HEK293 (cell line): ENCODE measurements around the gene NENF.

Source experiments
- CTCF ChIA-PET: fragments of 350-600 bp; formaldehyde crosslinking; extraction: SDS; loops from one replicate; lab custom pipeline; 2021; ENCODE audit warnings: antibody characterized with exemption; lab: Yijun Ruan, JAX
- POLR2A ChIA-PET: fragments of 300-600 bp; formaldehyde crosslinking; extraction: SDS; loops from one replicate; lab custom pipeline; 2020; ENCODE audit warnings: antibody characterized with exemption, inconsistent platforms; lab: Yijun Ruan, JAX
- H3K27ac ChIP-seq: fragments of 200-500 bp; sonication (Bioruptor generic); 2 replicates; pipeline ENCODE4 v1.5.1; 2014; ENCODE audit warnings: low read depth, low read length, control low read depth, inconsistent platforms; ENCODE audit errors: extremely low read depth
- H3K36me3 ChIP-seq, 2 experiments: fragments of 200-500 bp in 1 of 2; sonication (Bioruptor generic) in 1 of 2; 1 replicate in 1 of 2; 2 replicates in 1 of 2; pipeline ENCODE4 v1.5.1; 2014 to 2017; ENCODE audit warnings: inconsistent platforms in 2 of 2, low read length in 2 of 2; ENCODE audit not compliant: control insufficient read depth in 2 of 2, insufficient read depth in 1 of 2
- H3K4me1 ChIP-seq: fragments of 200-500 bp; sonication (Bioruptor generic); 2 replicates; pipeline ENCODE4 v1.5.1; 2014; ENCODE audit warnings: mild to moderate bottlenecking, low read length, inconsistent platforms; ENCODE audit not compliant: control insufficient read depth, insufficient read depth
- H3K4me3 ChIP-seq: 2 replicates; pipeline ENCODE4 v1.5.1; 2011; ENCODE audit warnings: low read depth, mild to moderate bottlenecking, control low read depth, low read length, moderate library complexity
- H3K9me3 ChIP-seq: fragments of 200-500 bp; sonication (Bioruptor generic); 2 replicates; pipeline ENCODE4 v1.5.1; 2014; ENCODE audit warnings: low read depth, low read length, inconsistent platforms; ENCODE audit not compliant: control insufficient read depth, insufficient read depth
- HOXA7 ChIP-seq: sonication (generic); formaldehyde crosslinking; IDR thresholded peaks from 2 replicates; pipeline ENCODE4 v1.8.1; 2022; ENCODE audit warnings: missing genetic modification reagents, borderline replicate concordance
- IKZF3 ChIP-seq: fragments of 450-650 bp; IDR thresholded peaks from 2 replicates; pipeline ENCODE4 v1.5.0; 2018; ENCODE audit warnings: missing biosample characterization, mild to moderate bottlenecking, missing genetic modification characterization, moderate library complexity
- KLF8 ChIP-seq: fragments of 450-650 bp; formaldehyde crosslinking; IDR thresholded peaks from 2 replicates; pipeline ENCODE4 v1.5.1; 2016; ENCODE audit warnings: missing biosample characterization, missing genetic modification characterization
- PRDM10 ChIP-seq: fragments of 450-650 bp; formaldehyde crosslinking; IDR thresholded peaks from 2 replicates; pipeline ENCODE4 v1.5.1; 2016; ENCODE audit warnings: missing biosample characterization, missing genetic modification characterization
- REST ChIP-seq: fragments of 450-650 bp; formaldehyde crosslinking; IDR thresholded peaks from 2 replicates; pipeline ENCODE4 v1.5.1; 2016; ENCODE audit warnings: missing biosample characterization, missing genetic modification characterization
- SCRT1 ChIP-seq: fragments of 450-650 bp; formaldehyde crosslinking; IDR thresholded peaks from 2 replicates; pipeline ENCODE4 v1.5.1; 2016; ENCODE audit warnings: missing biosample characterization, missing genetic modification characterization, borderline replicate concordance
- SP2 ChIP-seq: fragments of 450-650 bp; formaldehyde crosslinking; IDR thresholded peaks from 2 replicates; pipeline ENCODE4 v1.5.1; 2016; ENCODE audit warnings: missing biosample characterization, missing genetic modification characterization
- SP7 ChIP-seq: fragments of 450-650 bp; formaldehyde crosslinking; IDR thresholded peaks from 2 replicates; pipeline ENCODE4 v1.5.1; 2016; ENCODE audit warnings: missing biosample characterization, missing genetic modification characterization
- ZBTB17 ChIP-seq: fragments of 450-650 bp; formaldehyde crosslinking; IDR thresholded peaks from 2 replicates; pipeline ENCODE4 v1.5.1; 2016; ENCODE audit warnings: missing biosample characterization, missing genetic modification characterization
- ZBTB26 ChIP-seq: fragments of 450-650 bp; formaldehyde crosslinking; optimal IDR thresholded peaks from 2 replicates; pipeline ENCODE3; 2016; ENCODE audit warnings: missing biosample characterization, mild to moderate bottlenecking, missing genetic modification characterization
- ZBTB48 ChIP-seq: fragments of 450-650 bp; formaldehyde crosslinking; IDR thresholded peaks from 2 replicates; pipeline ENCODE4 v1.5.1; 2016; ENCODE audit warnings: missing biosample characterization, missing genetic modification characterization
- ZEB2 ChIP-seq: fragments of 450-650 bp; formaldehyde crosslinking; IDR thresholded peaks from 2 replicates; pipeline ENCODE4 v1.5.1; 2016; ENCODE audit warnings: missing biosample characterization, missing genetic modification characterization
- ZFHX2 ChIP-seq: fragments of 450-650 bp; formaldehyde crosslinking; conservative IDR thresholded peaks from 2 replicates; pipeline ENCODE4 v1.5.1; 2016; ENCODE audit warnings: missing biosample characterization, missing genetic modification characterization
- ZNF18 ChIP-seq: fragments of 450-650 bp; formaldehyde crosslinking; IDR thresholded peaks from 2 replicates; pipeline ENCODE4 v1.5.1; 2016; ENCODE audit warnings: missing biosample characterization, missing genetic modification characterization
- ZNF341 ChIP-seq: fragments of 450-650 bp; formaldehyde crosslinking; IDR thresholded peaks from 2 replicates; pipeline ENCODE4; 2016; ENCODE audit warnings: low read depth, missing biosample characterization, missing genetic modification characterization
- ZNF423 ChIP-seq: fragments of 450-650 bp; formaldehyde crosslinking; IDR thresholded peaks from 2 replicates; pipeline ENCODE4 v1.5.1; 2016; ENCODE audit warnings: missing biosample characterization, missing genetic modification characterization
- ZNF426 ChIP-seq: fragments of 450-650 bp; formaldehyde crosslinking; IDR thresholded peaks from 2 replicates; pipeline ENCODE4 v1.5.1; 2017; ENCODE audit warnings: missing biosample characterization, missing genetic modification characterization, mild to moderate bottlenecking, inconsistent platforms, moderate library complexity
- ZNF501 ChIP-seq: fragments of 450-650 bp; formaldehyde crosslinking; IDR thresholded peaks from 2 replicates; pipeline ENCODE4 v1.5.1; 2016; ENCODE audit warnings: missing biosample characterization, missing genetic modification characterization
- ZNF626 ChIP-seq: fragments of 450-650 bp; sonication (Bioruptor Pico); formaldehyde crosslinking; IDR thresholded peaks from 2 replicates; pipeline ENCODE4 v1.5.1; 2018; ENCODE audit warnings: missing biosample characterization, missing genetic modification characterization, inconsistent platforms
- ZNF692 ChIP-seq: fragments of 450-650 bp; formaldehyde crosslinking; IDR thresholded peaks from 2 replicates; pipeline ENCODE4 v1.5.1; 2016; ENCODE audit warnings: missing biosample characterization, missing genetic modification characterization
- ZNF76 ChIP-seq: fragments of 450-650 bp; formaldehyde crosslinking; IDR thresholded peaks from 2 replicates; pipeline ENCODE4; 2016; ENCODE audit warnings: low read depth, missing biosample characterization, missing genetic modification characterization, borderline replicate concordance
- ZSCAN18 ChIP-seq: fragments of 450-650 bp; formaldehyde crosslinking; IDR thresholded peaks from 2 replicates; pipeline ENCODE4 v1.5.1; 2016; ENCODE audit warnings: missing biosample characterization, missing genetic modification characterization

Gene NENF

GRCh38 chr1:212432661-212433576 lies at the start of gene NENF:
NENF (plus strand) TSS chr1:212432920; CDS start chr1:212432944, 24 bp downstream.
- Histone ChIP-seq H3K36me3 (peaks cover 0 to 4% of the 10 kb centered on the region in 2 experiments; a peak in 1 of 3 replicates), H3K4me1 (peaks cover 2% of the 10 kb centered on the region; the same call in 1 of the 2 replicates), H3K27ac (peak within 1 kb of the TSS; percentile 80), H3K9me3 (no peaks in the 10 kb centered on the region), H3K4me3 (peak within 1 kb of the TSS; percentile 66)
- ChIA-PET CTCF (interaction anchor here (0.6 to 0.9 kb wide), 4 partner anchors 23 to 669 kb away, joined by 3 to 5 read pairs (median 4); no protein-coding TSS in a partner anchor), POLR2A (interaction anchor here (1.0 kb wide), 1 partner anchor 10 kb away, joined by 4 read pairs; no protein-coding TSS in a partner anchor)
- TF ChIP-seq PRDM10 (peak; percentile 43; the same call in 1 of the 2 replicates), ZFHX2 (tag by site-specific recombination) (peak; percentile 76), ZNF423 (tag by site-specific recombination) (peak; percentile 91), SCRT1 (tag by site-specific recombination) (no peak), SP7 (tag by site-specific recombination) (0 out of 2 replicates have a peak, but pooled peaks have one; percentile 35), ZBTB17 (peak; percentile 69), ZNF18 (tag by site-specific recombination) (peak; percentile 35; the same call in 1 of the 2 replicates), SP2 (tag by site-specific recombination) (peak; percentile 76), ZSCAN18 (tag by site-specific recombination) (no peak), ZEB2 (tag by site-specific recombination) (0 out of 2 replicates have a peak, but pooled peaks have one; percentile 15), ZNF626 (tag by site-specific recombination) (peak; percentile 21; the same call in 1 of the 2 replicates), ZNF692 (tag by site-specific recombination) (0 out of 2 replicates have a peak, but pooled peaks have one; percentile 46), ZNF426 (tag by site-specific recombination) (no peak), ZBTB26 (tag by site-specific recombination) (peak; percentile 63), ZNF341 (peak; percentile 55; the same call in 1 of the 2 replicates), REST (peak; percentile 39; the same call in 1 of the 2 replicates), ZNF76 (0 out of 2 replicates have a peak, but pooled peaks have one; percentile 28), KLF8 (peak; percentile 68), ZBTB48 (tag by site-specific recombination) (peak; percentile 59; the same call in 1 of the 2 replicates), IKZF3 (tag by site-specific recombination) (peak; percentile 93), ZNF501 (0 out of 2 replicates have a peak, but pooled peaks have one; percentile 23), HOXA7 (CRISPR knock-in tag) (0 out of 2 replicates have a peak, but pooled peaks have one; percentile 41)
